Epithelial cell of proximal tubule (primary cell): ENCODE results near the gene ZFP57. TPM values are rescaled to one million over a fixed set of nuclear protein-coding genes. Genes with fewer than 3 reads are reported as not detected.
A peak's percentile ranks its signal among the peaks of the same experiment; 100 is the strongest.

ENCODE experiments used
- DNase-seq: peaks from one replicate; pipeline ENCODE4 v3.0.0-alpha.2; 2011; ENCODE audit warnings: low read depth
- H3K4me3 ChIP-seq: 2 replicates; pipeline ENCODE4 v1.5.1; 2011; ENCODE audit warnings: low read depth, mild to moderate bottlenecking, low read length
- CTCF ChIP-seq: conservative IDR thresholded peaks from 2 replicates; pipeline ENCODE4 v1.5.1; 2012; ENCODE audit warnings: low read depth, mild to moderate bottlenecking, low read length
- total RNA-seq: library from RNA; depleted of rRNA; stranded (reverse); fragments of >200 nt; gene quantifications from 2 replicates; pipeline ENCODE4 v1.2.3, GENCODE V29; 2015

The ZFP57 gene
- total RNA-seq, 1 donor from 2014 or later = 0.12 TPM

GRCh38 chr6:29694637-29695036, 13.7 kb upstream of the ZFP57 start:
- no peak for DNase-seq
- TF ChIP-seq CTCF = no peak
- H3K4me3 ChIP-seq = no peak overlapping the region

- no peak overlapping the region for H3K4me3 ChIP-seq
- TF ChIP-seq CTCF = peak; percentile 59
- no peak for DNase-seq
These were observed 4.9 kb upstream of the ZFP57 start for GRCh38 chr6:29685718-29686326.

GRCh38 chr6:29681811-29682210, 859 bp upstream of the ZFP57 start:
- TF ChIP-seq CTCF = no peak
- DNase-seq = no peak

GRCh38 chr6:29680416-29680815, 536 bp downstream of the ZFP57 start:
- peak overlapping the region; percentile 27 for H3K4me3 ChIP-seq
- TF ChIP-seq CTCF = no peak
- DNase-seq = no peak

More at GRCh38 chr6:29681811-29682210, 859 bp upstream of the ZFP57 start:
- H3K4me3 ChIP-seq = no peak overlapping the region

- H3K4me3 ChIP-seq = no peak overlapping the region
- no peak for TF ChIP-seq CTCF
- no peak for DNase-seq
These were observed 990 bp downstream of the ZFP57 start for GRCh38 chr6:29679962-29680361.

GRCh38 chr6:29678114-29678513, 2.8 kb downstream of the ZFP57 start:
- TF ChIP-seq CTCF = no peak
- no peak overlapping the region for H3K4me3 ChIP-seq
- DNase-seq = peak; percentile 43

GRCh38 chr6:29676981-29677601, 3.9 kb downstream of the ZFP57 start:
- TF ChIP-seq CTCF = no peak
- no peak overlapping the region for H3K4me3 ChIP-seq
- DNase-seq = peak; percentile 85
